ENCODE results near the gene GALNT10.

GALNT10 gene

GRCh38 chr5:154193701-154194121, 3.2 kb downstream of the GALNT10 start:
- peaks cover 68% of the 10 kb centered on the region for H3K4me1 Mint-ChIP-seq
- H3K9me3 Mint-ChIP-seq: no peaks in the 10 kb centered on the region
- ATAC-seq: no peak
- peaks cover 7% of the 10 kb centered on the region for H3K27me3 Mint-ChIP-seq
- H3K36me3 Mint-ChIP-seq (ENCODE audit: low read depth): peaks cover 19% of the 10 kb centered on the region
- H3K27ac Mint-ChIP-seq: no peak overlapping the region
- DNase-seq: no peak
- H3K4me3 Mint-ChIP-seq: no peak overlapping the region

GRCh38 chr5:154194345-154195329, 4.1 kb downstream of the GALNT10 start:
- ATAC-seq (no peak), DNase-seq (no peak)
- H3K9me3 Mint-ChIP-seq: no peaks in the 10 kb centered on the region
- H3K4me1 Mint-ChIP-seq: peaks cover 68% of the 10 kb centered on the region
- no peaks in the 10 kb centered on the region for H3K27me3 Mint-ChIP-seq
- peaks cover 22% of the 10 kb centered on the region for H3K36me3 Mint-ChIP-seq (ENCODE audit: low read depth)
- H3K27ac Mint-ChIP-seq: no peak overlapping the region
- H3K4me3 Mint-ChIP-seq: no peak overlapping the region

- H3K4me3 Mint-ChIP-seq: no peak overlapping the region
Measured at GRCh38 chr5:154196281-154196680, 5.7 kb downstream of the GALNT10 start.

GRCh38 chr5:154196955-154197652, 6.6 kb downstream of the GALNT10 start:
- Mint-ChIP-seq H3K27me3 (no peaks in the 10 kb centered on the region), H3K36me3 (ENCODE audit: low read depth) (peaks cover 22% of the 10 kb centered on the region), H3K4me3 (no peak overlapping the region), H3K27ac (peak overlapping the region; percentile 89), H3K9me3 (no peaks in the 10 kb centered on the region), H3K4me1 (peaks cover 69% of the 10 kb centered on the region)
- ATAC-seq: no peak
- DNase-seq: no peak

More at GRCh38 chr5:154196281-154196680, 5.7 kb downstream of the GALNT10 start:
- H3K9me3 Mint-ChIP-seq: no peaks in the 10 kb centered on the region
- H3K27ac Mint-ChIP-seq: no peak overlapping the region
- DNase-seq (no peak), ATAC-seq (no peak)
- H3K4me1 Mint-ChIP-seq: peaks cover 68% of the 10 kb centered on the region
- H3K27me3 Mint-ChIP-seq: no peaks in the 10 kb centered on the region
- H3K36me3 Mint-ChIP-seq (ENCODE audit: low read depth): peaks cover 22% of the 10 kb centered on the region

GRCh38 chr5:154197801-154198491, 7.4 kb downstream of the GALNT10 start:
- DNase-seq (peak; percentile 64), ATAC-seq (peak; percentile 92)
- Mint-ChIP-seq H3K36me3 (ENCODE audit: low read depth) (peaks cover 20% of the 10 kb centered on the region), H3K4me1 (peaks cover 69% of the 10 kb centered on the region), H3K4me3 (peak overlapping the region; percentile 42), H3K9me3 (no peaks in the 10 kb centered on the region), H3K27me3 (no peaks in the 10 kb centered on the region), H3K27ac (peak overlapping the region; percentile 89)

- H3K27me3 Mint-ChIP-seq: no peaks in the 10 kb centered on the region
- H3K27ac Mint-ChIP-seq: peak overlapping the region; percentile 89
- H3K9me3 Mint-ChIP-seq: no peaks in the 10 kb centered on the region
- no peak for ATAC-seq
- no peak for DNase-seq
- no peak overlapping the region for H3K4me3 Mint-ChIP-seq
- H3K4me1 Mint-ChIP-seq: peaks cover 69% of the 10 kb centered on the region
- H3K36me3 Mint-ChIP-seq (ENCODE audit: low read depth): peaks cover 20% of the 10 kb centered on the region
Measured at GRCh38 chr5:154198611-154199230, 8.2 kb downstream of the GALNT10 start.

GRCh38 chr5:154199263-154199662, 8.7 kb downstream of the GALNT10 start:
- Mint-ChIP-seq H3K27me3 (no peaks in the 10 kb centered on the region), H3K4me1 (peaks cover 72% of the 10 kb centered on the region), H3K36me3 (ENCODE audit: low read depth) (peaks cover 20% of the 10 kb centered on the region), H3K9me3 (no peaks in the 10 kb centered on the region), H3K4me3 (no peak overlapping the region), H3K27ac (peak overlapping the region; percentile 43)
- DNase-seq (no peak), ATAC-seq (no peak)

GRCh38 chr5:154199671-154200220, 9.2 kb downstream of the GALNT10 start:
- Mint-ChIP-seq H3K27ac (no peak overlapping the region), H3K4me3 (no peak overlapping the region), H3K36me3 (ENCODE audit: low read depth) (peaks cover 20% of the 10 kb centered on the region), H3K9me3 (no peaks in the 10 kb centered on the region), H3K27me3 (no peaks in the 10 kb centered on the region), H3K4me1 (peaks cover 76% of the 10 kb centered on the region)
- no peak for DNase-seq
- no peak for ATAC-seq

GRCh38 chr5:154200221-154200620, 9.7 kb downstream of the GALNT10 start:
- Mint-ChIP-seq H3K4me1 (peaks cover 79% of the 10 kb centered on the region), H3K36me3 (ENCODE audit: low read depth) (peaks cover 18% of the 10 kb centered on the region), H3K9me3 (no peaks in the 10 kb centered on the region), H3K4me3 (no peak overlapping the region), H3K27me3 (no peaks in the 10 kb centered on the region), H3K27ac (no peak overlapping the region)
- DNase-seq: no peak
- ATAC-seq: no peak

GRCh38 chr5:154201108-154201769, 10.7 kb downstream of the GALNT10 start:
- H3K9me3 Mint-ChIP-seq: no peaks in the 10 kb centered on the region
- no peak for DNase-seq
- H3K27ac Mint-ChIP-seq: no peak overlapping the region
- H3K4me1 Mint-ChIP-seq: peaks cover 76% of the 10 kb centered on the region
- no peak overlapping the region for H3K4me3 Mint-ChIP-seq
- no peaks in the 10 kb centered on the region for H3K27me3 Mint-ChIP-seq
- no peak for ATAC-seq
- H3K36me3 Mint-ChIP-seq (ENCODE audit: low read depth): peaks cover 14% of the 10 kb centered on the region

GRCh38 chr5:154202379-154203260, 12.1 kb downstream of the GALNT10 start:
- Mint-ChIP-seq H3K4me3 (peak overlapping the region; percentile 64), H3K27me3 (no peaks in the 10 kb centered on the region), H3K9me3 (no peaks in the 10 kb centered on the region), H3K4me1 (peaks cover 66% of the 10 kb centered on the region), H3K27ac (peak overlapping the region; percentile 86), H3K36me3 (ENCODE audit: low read depth) (peaks cover 13% of the 10 kb centered on the region)
- DNase-seq (peak; percentile 54), ATAC-seq (peak; percentile 82)

GRCh38 chr5:154203798-154204578, 13.5 kb downstream of the GALNT10 start:
- Mint-ChIP-seq H3K4me3 (peak overlapping the region; percentile 64), H3K4me1 (peaks cover 52% of the 10 kb centered on the region), H3K27me3 (no peaks in the 10 kb centered on the region), H3K27ac (no peak overlapping the region), H3K36me3 (ENCODE audit: low read depth) (peaks cover 10% of the 10 kb centered on the region), H3K9me3 (no peaks in the 10 kb centered on the region)
- DNase-seq (no peak), ATAC-seq (no peak)
